NOMO-1 treated with dmso at 0.1 percent for 144 hours (cell line): Measurements from ENCODE around the gene SETD6.
"Not testable (repeated sequence)": the region's sequence is repeated elsewhere in the genome, so short reads cannot be mapped to it uniquely, and the experiment has no call there.

Experiments
- DNase-seq: peaks from one replicate; lab custom pipeline; 2025; ENCODE audit not compliant: unreplicated experiment; lab: John Stamatoyannopoulos, UW

The SETD6 gene

DNA sequence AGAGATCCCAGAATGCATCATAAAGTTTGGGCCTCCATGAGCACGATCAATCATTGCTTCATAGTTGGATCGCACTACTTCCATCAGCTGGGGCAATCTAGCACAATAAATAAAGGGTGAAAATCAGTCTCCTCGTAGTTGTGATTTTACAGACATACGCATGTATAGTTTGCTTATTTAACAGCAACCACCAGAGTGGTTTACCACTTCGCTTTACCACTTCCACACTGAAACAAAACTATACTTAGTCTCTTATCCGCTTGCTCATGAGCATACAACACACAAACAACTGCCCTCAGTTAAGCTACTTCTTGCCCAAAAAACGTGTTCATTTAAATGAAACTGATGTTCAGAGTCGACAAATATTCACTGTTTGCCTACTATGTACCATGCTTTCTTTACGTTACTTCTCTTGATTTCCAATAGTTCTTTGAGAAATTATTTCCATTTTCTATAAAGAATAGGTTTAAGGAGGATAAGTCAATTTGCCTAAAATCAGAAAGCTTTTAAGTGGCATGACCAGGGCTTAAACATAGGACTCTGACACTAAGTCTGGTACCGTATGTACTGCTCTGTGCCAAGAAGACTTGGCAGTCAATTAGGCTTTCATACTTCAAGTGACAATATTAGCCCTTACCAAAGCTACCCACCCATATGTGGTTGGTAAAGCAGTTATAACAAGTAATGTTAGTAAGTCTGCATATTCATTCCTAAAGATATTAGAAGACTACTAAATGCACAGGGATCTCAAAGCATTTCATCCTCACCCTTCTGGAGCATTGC lies 22.0 kb downstream of the SETD6 start:
- DNase-seq = no peak

DNA sequence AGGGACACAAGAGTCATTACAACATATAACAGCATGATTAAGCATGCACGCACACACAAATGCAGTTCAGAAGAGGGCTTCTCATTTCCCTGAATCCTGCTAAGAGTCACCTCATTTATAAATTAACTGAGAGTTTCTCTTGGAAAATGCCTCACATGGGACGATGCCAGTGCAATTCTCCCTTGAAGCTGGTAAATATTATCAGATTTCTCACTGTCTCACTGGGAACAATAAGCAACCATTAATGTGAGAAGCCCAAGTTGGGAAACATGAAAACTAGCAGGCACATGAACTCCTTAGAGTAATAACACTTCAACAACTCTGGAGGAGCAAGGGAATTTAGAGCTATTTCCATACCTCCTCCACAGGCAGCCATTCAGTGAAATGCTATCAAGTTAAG lies 26.4 kb downstream of the SETD6 start:
- no peak for DNase-seq

DNA sequence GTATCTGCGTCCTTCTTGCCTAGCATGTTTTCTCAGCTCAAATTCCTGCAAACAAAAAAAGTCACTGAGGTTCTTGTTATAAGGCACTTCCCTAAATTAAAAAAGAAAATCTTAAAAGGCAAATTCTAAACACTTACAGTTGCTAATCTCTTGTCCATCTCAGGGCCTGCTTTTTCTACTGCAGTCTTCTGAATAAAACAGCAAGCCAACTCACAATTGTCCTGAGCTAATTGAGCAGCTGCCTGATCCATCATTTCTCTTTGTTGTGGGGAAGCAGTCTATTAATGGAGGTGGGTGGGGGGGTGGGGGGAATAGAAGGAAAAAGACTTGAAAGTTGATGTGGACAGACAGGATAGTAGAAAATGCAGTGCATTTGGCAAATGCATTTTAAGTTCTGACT lies 27.0 kb downstream of the SETD6 start:
- DNase-seq = no peak

DNA sequence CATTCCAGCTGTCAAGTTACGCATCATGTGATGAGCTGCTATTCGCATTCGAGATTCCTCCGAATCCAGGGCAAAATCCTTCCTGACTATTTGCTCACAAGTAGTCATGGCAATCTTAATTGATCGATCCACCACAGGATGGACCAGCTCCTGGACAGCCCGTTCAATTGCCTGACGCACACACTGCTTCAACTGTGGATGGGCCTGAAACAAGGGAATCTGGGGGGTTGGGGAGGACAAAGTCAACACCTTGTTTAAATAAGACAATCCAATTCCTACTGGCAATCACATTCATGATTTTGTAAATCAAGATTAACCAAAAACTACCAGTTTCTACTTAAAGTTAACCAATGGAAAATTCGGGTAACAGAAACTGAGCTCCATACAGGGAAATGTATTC lies 28.4 kb downstream of the SETD6 start:
- no peak for DNase-seq

DNA sequence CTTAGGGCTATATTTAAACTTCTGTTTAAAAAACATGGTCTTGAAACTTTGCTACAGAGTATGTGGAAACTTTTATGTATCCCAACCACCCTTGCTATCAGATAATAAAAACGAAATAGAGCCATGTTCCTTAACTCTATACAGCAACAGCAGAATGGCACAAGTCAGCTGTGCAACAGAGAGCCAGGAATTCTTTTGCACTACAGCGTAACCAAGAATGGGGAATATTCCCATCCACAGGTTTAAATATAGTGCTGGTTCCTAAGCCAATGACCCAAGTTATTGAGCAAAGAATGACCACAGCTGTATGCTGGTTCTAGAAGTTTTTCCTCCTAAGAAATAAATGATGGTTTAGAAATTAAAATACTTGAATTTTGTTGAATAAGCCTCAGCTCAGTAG lies 33.1 kb downstream of the SETD6 start:
- DNase-seq = no peak

DNA sequence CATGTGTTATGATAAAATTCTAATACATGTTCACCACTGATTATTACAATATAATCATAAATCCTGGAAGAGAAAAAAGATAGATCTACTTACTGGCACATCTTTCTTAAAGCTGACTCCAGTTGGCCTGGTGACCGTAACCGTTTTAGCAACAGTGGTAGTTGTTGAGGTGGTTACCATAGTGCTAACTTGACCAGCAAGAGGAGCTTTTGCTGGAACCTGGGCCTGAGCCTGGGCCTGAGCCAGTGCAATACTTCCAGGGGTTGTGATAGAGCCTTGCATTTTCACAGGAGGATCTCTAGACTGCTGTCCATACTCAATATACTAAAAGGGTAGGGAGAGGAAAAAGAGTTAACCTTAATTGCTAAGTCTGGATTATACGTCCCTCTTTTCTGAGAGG lies 36.2 kb downstream of the SETD6 start:
- no peak for DNase-seq

DNA sequence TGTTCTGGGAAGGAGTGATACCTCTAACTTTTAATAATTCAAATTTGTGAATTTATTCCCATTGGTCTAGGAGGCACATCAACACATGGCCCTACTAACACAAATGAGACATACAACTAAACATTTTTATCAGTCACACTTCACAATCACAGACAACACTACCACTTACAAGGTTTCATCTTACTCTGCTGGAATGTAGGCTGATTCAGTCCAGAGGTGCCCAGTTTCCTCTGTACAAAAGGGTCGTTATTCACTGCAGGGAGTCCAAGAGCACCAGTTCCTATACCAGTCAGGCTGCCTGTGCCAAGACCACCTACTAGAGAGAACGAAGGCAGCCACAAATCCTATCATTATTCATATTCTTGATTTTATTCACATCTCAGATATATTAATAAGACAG lies 41.4 kb downstream of the SETD6 start:
- DNase-seq = no peak

DNA sequence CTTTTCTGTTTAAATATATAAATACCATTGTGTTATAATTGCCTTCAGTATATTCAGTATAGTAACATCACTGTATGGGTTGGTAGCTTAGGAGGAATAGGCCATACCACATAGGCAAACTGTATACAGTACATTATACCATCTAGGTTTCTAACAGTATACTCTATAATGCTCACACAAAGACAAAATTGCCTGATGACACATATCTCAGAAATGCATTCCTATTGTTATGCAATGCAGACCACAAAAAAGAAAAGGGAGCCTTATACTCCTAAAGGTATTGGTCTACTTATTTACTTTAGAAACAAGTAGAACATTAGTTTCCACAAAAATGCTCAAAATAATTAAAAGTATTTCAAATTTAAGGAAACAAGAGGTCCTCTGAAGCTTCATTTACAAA lies 47.9 kb downstream of the SETD6 start:
- DNase-seq = no peak

DNA sequence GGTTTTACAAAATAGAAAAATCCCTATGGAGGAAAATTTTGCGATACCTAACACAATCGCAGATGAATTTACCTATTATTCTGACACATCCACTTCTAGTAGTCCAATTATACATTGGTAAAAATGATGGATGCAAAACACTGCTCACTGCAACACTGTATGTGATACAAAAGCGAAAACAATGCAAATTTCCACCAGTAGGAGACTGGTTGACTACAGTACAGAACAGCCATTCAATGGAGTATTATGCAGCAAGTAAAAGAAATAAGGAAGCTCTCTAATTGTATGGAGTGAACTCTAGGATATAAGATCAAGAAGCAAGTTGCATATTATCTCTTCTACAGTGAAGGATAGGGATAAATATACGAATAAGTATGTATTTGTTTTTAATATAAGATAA lies 48.5 kb downstream of the SETD6 start:
- no peak for DNase-seq

DNA sequence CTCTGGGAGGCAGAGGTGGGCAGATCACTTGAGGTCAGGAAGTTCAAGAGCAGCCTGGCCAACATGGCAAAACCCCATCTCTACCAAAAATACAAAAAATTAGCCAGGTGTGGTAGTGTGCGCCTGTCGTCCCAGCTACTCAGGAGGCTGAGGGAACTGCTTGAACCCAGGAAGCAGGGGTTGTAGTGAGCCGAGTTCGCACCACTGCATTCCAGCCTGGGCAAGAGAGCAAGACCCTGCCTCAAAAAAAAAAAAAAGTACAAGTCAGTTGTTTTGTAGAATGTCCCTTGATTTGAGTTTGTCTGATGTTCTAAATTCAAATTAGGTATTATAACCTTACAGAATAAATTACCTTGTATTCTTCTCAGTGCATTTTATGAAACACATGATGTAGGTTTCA lies 50.4 kb downstream of the SETD6 start:
- DNase-seq = not testable (repeated sequence)
